NB4 (cell line): Measurements from ENCODE around the gene TUBA8.

ENCODE experiments used
- TF ChIP-seq, protein P1 (sequence below): IDR thresholded peaks from one replicate; pipeline ENCODE4 v1.5.1; 2012; ENCODE audit warnings: low read depth, low read length
- TF ChIP-seq, protein P2 (sequence below): IDR thresholded peaks from 2 replicates; pipeline ENCODE4 v1.6.1; 2011; ENCODE audit warnings: low read depth, low read length

DNA sequence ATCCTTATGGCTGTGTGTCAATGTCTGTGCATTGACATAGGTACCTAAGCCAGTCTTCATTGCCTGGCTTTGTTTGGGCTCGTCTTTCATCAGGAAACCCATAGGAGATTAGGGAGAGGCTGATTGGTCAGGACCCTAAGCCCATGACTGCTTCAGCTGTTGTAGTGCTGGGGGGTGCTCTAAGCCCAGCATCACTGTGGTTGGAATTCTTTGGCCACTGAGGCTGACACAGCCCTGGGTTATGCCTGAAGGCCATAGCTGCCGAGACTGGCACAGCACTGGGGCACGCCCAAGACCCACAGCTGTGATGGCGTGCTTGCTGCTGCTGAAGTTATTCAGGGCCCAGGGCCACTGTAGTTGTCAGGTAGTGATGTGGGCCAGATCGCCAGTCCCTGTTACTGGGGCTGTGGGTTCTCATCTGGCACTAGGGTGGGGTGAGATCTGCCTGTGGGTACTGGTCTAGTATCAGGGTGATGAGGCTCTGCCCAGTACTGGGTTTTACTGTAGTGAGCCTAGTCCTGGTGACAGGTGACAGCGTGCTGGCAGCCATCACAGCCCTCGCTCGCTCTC is 44.3 kb downstream of the TUBA8 start:
- TF ChIP-seq, protein P1, sequence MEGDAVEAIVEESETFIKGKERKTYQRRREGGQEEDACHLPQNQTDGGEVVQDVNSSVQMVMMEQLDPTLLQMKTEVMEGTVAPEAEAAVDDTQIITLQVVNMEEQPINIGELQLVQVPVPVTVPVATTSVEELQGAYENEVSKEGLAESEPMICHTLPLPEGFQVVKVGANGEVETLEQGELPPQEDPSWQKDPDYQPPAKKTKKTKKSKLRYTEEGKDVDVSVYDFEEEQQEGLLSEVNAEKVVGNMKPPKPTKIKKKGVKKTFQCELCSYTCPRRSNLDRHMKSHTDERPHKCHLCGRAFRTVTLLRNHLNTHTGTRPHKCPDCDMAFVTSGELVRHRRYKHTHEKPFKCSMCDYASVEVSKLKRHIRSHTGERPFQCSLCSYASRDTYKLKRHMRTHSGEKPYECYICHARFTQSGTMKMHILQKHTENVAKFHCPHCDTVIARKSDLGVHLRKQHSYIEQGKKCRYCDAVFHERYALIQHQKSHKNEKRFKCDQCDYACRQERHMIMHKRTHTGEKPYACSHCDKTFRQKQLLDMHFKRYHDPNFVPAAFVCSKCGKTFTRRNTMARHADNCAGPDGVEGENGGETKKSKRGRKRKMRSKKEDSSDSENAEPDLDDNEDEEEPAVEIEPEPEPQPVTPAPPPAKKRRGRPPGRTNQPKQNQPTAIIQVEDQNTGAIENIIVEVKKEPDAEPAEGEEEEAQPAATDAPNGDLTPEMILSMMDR: no peak
- TF ChIP-seq, protein P2, sequence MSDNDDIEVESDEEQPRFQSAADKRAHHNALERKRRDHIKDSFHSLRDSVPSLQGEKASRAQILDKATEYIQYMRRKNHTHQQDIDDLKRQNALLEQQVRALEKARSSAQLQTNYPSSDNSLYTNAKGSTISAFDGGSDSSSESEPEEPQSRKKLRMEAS: no peak
